Lower lobe of right lung (tissue), 2 donors: ENCODE data around the gene NCKAP5. TPM values are rescaled to one million over a fixed set of nuclear protein-coding genes. Genes with fewer than 3 reads are reported as not detected.

Source experiments
- ATAC-seq, 2 donors: fragments of 200-7000 bp; cut with Tn5 transposase; one replicate each; pipeline ENCODE4 v1.9.1; 2020 to 2022; ENCODE audit warnings: mild to moderate bottlenecking in 2 of 2, moderate library complexity in 2 of 2
- DNase-seq: peaks from one replicate; pipeline ENCODE4 v3.0.0-alpha.2; 2020
- H3K27ac ChIP-seq: fragments of 200-600 bp; one replicate; pipeline ENCODE4 v1.8.0; 2022
- H3K27me3 ChIP-seq: fragments of 200-600 bp; one replicate; pipeline ENCODE4 v1.8.0; 2022; ENCODE audit warnings: low read depth
- H3K36me3 ChIP-seq: fragments of 200-600 bp; one replicate; pipeline ENCODE4 v1.8.0; 2022; ENCODE audit warnings: mild to moderate bottlenecking
- H3K4me1 ChIP-seq: fragments of 200-600 bp; one replicate; pipeline ENCODE4 v1.8.0; 2022
- H3K4me3 ChIP-seq: fragments of 200-600 bp; one replicate; pipeline ENCODE4 v1.8.0; 2022; ENCODE audit warnings: mild to moderate bottlenecking
- H3K9me3 ChIP-seq: fragments of 200-600 bp; one replicate; pipeline ENCODE4 v1.8.0; 2022
- intact Hi-C: fragments of 100-400 bp; cut with DNase I; formaldehyde crosslinking; loops from one replicate; pipeline ENCODE4 v1.11.0; 2022
- total RNA-seq: library from RNA; stranded (reverse); fragmentation: NEBNext Ultra II Directional; extraction: Animal tissue kit (Norgen Biotek cat#: 25700); gene quantifications from one replicate; pipeline ENCODE4 v1.2.1, GENCODE V29; 2021
- TF ChIP-seq, protein P1 (sequence below): fragments of 200-600 bp; IDR thresholded peaks from one replicate; pipeline ENCODE4 v1.8.0; 2022; ENCODE audit warnings: antibody characterized with exemption, mild to moderate bottlenecking
- donor health status: DM: no; HTN: yes; CAD: no; lungs with severe emphysema.

The NCKAP5 gene
- total RNA-seq, 1 donor from 2014 or later, result 34.6 TPM

DNA sequence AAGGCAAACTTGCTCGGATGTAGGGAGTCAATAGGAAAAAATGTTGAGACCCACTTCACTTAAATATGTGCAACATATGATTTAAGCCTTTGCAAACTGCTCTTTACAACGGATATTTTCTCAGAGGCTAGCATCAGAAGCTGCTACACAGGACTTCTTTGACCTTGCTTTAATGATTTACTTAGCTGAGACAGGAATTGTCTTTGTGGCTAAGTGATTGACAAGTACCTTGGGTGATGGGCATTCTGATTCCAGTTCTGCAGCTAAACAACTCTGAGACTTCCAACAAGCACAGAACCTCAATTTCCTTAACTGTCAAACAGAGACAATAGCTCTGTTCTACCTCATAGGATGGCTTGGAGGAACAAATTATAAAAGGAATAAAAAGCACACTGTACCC is 150.2 kb downstream of the NCKAP5 start:
- intact Hi-C loops, result no loop called here
- H3K36me3 ChIP-seq, result no peaks in the 10 kb centered on the region
- H3K27ac ChIP-seq, result no peak overlapping the region

DNA sequence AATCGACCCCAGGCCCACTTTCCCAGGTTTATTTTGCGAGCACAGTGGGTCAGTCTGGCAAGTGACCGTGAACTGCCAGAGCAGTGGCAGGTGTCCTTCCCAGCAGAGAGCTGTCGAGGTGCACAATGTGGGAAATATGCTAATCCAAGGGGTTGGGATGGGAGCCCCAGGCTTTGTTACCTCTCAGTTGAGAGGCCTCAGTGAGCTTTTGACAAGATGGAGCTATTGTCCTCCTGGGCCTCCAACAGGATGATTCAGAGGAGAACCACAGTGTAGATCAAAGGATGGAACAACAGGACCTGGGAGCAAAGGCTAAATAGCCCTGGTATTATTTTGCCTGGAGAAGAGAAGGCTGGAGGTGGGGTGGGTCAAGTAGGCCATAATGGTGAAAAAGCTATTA is 150.8 kb downstream of the NCKAP5 start:
- peaks cover 9% of the 10 kb centered on the region for H3K4me1 ChIP-seq
- ATAC-seq (no peak), DNase-seq (no peak)
- no peak overlapping the region for H3K4me3 ChIP-seq
- intact Hi-C loops, result no loop called here
- H3K27ac ChIP-seq, result peak overlapping the region; percentile 7
- H3K27me3 ChIP-seq, result no peaks in the 10 kb centered on the region
- TF ChIP-seq, protein P1, sequence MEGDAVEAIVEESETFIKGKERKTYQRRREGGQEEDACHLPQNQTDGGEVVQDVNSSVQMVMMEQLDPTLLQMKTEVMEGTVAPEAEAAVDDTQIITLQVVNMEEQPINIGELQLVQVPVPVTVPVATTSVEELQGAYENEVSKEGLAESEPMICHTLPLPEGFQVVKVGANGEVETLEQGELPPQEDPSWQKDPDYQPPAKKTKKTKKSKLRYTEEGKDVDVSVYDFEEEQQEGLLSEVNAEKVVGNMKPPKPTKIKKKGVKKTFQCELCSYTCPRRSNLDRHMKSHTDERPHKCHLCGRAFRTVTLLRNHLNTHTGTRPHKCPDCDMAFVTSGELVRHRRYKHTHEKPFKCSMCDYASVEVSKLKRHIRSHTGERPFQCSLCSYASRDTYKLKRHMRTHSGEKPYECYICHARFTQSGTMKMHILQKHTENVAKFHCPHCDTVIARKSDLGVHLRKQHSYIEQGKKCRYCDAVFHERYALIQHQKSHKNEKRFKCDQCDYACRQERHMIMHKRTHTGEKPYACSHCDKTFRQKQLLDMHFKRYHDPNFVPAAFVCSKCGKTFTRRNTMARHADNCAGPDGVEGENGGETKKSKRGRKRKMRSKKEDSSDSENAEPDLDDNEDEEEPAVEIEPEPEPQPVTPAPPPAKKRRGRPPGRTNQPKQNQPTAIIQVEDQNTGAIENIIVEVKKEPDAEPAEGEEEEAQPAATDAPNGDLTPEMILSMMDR, result no peak
- H3K9me3 ChIP-seq, result no peaks in the 10 kb centered on the region
- H3K36me3 ChIP-seq, result no peaks in the 10 kb centered on the region

More for the DNA sequence above, 150.2 kb downstream of the NCKAP5 start:
- H3K27me3 ChIP-seq, result no peaks in the 10 kb centered on the region
- no peak for DNase-seq
- ATAC-seq, result no peak
- H3K4me1 ChIP-seq, result peaks cover 13% of the 10 kb centered on the region
- H3K4me3 ChIP-seq, result peak overlapping the region; percentile 23
- no peaks in the 10 kb centered on the region for H3K9me3 ChIP-seq
- TF ChIP-seq, protein P1, result no peak

DNA sequence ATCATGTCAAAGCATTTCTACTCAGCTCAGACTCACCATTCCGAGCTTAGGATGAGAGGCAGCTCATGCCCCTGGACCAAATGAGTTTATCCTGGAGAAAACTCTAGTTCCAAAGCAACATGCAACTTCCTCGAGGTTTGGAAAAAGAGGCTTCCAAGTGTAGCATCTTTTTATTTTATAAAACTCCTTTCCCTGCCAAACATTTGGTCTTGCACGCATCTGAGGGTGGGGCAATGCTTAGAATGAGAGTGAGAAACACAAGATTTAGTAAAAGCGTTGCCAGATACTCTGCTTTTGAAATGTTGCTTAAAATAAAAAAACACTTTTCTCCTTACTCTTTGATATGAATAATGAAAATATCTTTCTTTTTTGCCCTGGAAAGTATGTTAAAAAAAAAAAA is 151.5 kb downstream of the NCKAP5 start:
- no peak overlapping the region for H3K27ac ChIP-seq
- intact Hi-C loops, result no loop called here
- no peak overlapping the region for H3K4me3 ChIP-seq
- TF ChIP-seq, protein P1, result no peak
- no peak for ATAC-seq
- H3K36me3 ChIP-seq, result no peaks in the 10 kb centered on the region
- DNase-seq, result no peak
- no peaks in the 10 kb centered on the region for H3K27me3 ChIP-seq
- peaks cover 7% of the 10 kb centered on the region for H3K4me1 ChIP-seq
- H3K9me3 ChIP-seq, result no peaks in the 10 kb centered on the region

DNA sequence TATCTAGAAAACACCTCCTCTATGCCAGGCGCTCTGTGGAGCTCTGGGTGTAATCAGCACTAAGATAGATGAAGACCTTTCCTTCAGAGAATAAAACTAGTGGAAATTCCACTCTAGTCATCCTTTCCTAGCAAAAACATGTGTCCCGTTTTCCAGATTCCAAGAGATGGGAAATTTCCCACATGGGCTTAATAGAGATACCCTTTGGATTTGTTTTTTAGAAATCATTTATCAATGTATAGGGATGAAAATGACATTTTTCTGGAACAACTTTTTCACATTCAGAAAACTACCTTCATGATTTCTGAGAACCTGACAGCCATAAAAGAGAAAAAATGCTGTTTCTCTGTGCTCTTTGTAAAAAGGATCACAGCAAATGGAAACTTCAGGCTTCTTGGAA is 152.1 kb downstream of the NCKAP5 start:
- intact Hi-C loops, result no loop called here
- ATAC-seq (no peak), DNase-seq (no peak)
- TF ChIP-seq, protein P1, result no peak
- Histone ChIP-seq H3K27ac (no peak overlapping the region), H3K36me3 (no peaks in the 10 kb centered on the region), H3K4me3 (no peak overlapping the region), H3K4me1 (peaks cover 7% of the 10 kb centered on the region), H3K27me3 (no peaks in the 10 kb centered on the region), H3K9me3 (no peaks in the 10 kb centered on the region)

DNA sequence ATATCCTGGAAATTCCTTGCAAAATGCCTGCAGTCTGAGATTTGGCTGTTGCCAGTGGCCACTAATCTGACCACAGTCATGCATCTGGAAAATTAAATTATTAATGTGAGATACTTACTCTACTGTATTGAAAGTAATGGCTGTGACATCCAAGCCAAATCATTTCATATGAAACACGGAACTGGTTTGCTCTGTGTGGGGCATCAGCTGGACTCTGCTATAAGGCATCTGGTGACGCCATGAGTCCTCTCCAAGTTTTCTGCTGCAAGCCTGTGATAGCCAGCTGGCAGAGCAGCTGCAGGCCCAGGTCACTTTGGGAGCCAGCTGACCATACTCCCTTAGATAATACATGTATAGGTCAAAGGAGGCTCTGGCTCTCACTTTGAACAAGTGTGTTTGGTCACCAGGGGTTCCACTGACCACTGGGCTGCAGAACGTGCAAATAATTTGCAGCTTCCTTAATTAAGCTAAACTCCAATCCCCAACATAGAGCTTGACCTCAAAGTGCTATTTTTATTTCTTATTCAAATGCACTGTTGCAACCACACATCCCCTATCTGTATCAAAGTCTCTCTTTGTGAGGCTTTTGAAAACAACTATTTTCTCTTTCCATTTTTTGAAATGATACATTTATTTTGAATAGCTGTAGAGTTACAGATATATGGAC is 152.9 kb downstream of the NCKAP5 start:
- H3K36me3 ChIP-seq, result no peaks in the 10 kb centered on the region
- no peak for ATAC-seq
- H3K9me3 ChIP-seq, result no peaks in the 10 kb centered on the region
- TF ChIP-seq, protein P1, result no peak
- H3K27ac ChIP-seq, result no peak overlapping the region
- no peak for DNase-seq
- H3K4me1 ChIP-seq, result peaks cover 7% of the 10 kb centered on the region
- H3K27me3 ChIP-seq, result no peaks in the 10 kb centered on the region
- intact Hi-C loops, result no loop called here
- H3K4me3 ChIP-seq, result no peak overlapping the region
